ENCODE results near the gene HPS1.

Gene HPS1

DNA sequence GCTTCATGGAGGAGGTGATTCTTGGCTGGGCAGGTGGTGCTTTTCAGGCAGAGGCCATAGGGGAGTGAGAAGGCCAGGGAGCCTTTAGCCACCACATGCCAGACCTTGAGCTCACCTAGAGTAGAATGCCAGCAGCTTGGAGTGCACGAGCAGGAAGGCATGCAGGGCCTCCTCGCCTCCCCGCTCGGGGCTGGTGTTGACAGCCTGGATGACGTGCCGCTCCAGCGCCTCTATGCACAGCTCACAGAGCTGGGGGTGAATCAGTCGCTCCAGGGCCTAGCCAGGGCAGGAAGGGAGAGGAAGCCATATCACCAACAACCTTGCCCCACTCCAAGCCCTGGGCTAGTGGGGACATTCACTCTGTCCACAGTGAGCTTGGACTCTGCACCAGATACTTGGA, 15.7 kb downstream of the HPS1 start:
- no peak for DNase-seq

DNA sequence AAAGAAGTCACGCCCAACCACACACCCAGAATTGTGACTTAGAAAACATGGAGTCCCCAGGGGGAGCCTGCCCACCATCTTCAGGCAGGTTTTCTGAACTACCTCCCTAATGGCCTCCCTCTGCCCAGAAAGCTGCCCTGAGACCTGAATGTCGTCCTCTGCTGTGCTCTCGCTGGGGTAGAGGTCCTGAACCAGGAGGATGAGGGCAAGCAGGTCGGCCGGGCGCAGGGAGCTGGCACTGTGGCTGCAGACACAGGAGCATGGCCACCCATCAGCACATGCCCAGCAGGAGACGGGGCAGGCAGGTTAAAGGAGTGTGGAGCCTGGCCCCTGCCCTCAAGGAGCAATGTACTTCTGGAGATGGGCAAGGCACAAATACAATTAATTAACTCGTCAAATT, 16.3 kb downstream of the HPS1 start:
- DNase-seq, result no peak

DNA sequence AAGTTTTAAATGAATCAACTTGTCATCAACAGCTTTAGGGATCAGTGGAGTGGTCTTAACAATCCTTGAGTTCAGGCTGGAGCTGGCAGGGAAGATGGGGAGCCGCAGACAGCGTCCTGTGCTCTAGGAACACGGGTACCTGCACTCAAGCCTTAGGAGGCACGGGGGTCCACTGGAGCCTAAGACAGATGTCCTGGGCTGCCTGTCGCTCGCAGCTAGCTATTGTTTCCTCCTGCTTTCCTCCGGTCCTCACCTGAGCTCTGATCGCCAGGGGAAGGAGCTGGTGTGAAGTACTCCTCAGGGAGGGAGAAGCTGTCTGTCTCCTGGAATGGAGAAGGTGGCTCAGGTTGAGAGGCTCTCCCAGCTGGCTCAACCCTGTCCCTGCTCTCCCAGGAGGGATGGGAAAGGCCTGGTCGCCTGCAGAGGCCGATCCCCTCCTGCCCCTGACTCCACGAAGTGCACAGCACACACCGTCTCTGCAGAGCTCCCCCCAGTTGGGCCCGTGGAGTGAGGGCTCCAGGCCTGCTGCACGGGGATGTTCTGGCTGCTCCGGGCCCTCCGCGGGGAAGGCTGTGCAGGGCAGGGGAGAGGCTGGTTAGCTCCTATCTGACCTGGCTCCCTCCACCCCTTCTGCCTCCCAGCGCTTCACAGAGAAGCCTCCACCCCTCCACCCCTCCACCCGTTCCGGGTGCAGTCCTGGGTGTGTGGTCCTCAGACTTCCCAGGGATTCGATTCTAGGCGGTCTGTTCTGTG, 17.2 kb downstream of the HPS1 start:
- DNase-seq, result no peak

DNA sequence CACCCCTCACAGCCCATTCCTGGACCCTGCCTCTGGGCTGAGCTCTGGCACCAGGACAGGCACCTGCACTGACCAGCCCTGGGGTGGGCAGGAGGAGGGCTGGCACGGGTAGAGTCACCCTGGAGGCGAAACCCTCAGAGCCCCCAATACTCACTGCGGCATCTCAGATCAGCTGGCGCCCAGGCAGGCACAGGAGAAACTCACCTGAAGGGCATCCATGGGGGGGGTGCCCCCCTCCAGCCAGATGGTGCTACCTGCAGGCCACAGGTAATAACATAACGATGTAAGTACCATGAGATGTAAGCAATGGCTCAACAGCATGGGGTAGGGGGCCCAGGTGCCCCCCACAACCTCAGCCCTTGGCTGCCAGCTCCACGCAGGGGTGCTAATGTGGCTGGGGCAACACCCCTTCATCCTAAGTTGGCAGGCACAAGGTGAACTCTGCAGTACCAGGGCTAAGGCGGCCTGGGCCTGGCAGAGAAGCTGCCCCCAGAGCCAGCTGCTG, 19.7 kb downstream of the HPS1 start:
- DNase-seq, result no peak

- peak; percentile 6 for DNase-seq
Measured at GRCh38 chr10:98425511-98426352, 21.0 kb downstream of the HPS1 start.

DNA sequence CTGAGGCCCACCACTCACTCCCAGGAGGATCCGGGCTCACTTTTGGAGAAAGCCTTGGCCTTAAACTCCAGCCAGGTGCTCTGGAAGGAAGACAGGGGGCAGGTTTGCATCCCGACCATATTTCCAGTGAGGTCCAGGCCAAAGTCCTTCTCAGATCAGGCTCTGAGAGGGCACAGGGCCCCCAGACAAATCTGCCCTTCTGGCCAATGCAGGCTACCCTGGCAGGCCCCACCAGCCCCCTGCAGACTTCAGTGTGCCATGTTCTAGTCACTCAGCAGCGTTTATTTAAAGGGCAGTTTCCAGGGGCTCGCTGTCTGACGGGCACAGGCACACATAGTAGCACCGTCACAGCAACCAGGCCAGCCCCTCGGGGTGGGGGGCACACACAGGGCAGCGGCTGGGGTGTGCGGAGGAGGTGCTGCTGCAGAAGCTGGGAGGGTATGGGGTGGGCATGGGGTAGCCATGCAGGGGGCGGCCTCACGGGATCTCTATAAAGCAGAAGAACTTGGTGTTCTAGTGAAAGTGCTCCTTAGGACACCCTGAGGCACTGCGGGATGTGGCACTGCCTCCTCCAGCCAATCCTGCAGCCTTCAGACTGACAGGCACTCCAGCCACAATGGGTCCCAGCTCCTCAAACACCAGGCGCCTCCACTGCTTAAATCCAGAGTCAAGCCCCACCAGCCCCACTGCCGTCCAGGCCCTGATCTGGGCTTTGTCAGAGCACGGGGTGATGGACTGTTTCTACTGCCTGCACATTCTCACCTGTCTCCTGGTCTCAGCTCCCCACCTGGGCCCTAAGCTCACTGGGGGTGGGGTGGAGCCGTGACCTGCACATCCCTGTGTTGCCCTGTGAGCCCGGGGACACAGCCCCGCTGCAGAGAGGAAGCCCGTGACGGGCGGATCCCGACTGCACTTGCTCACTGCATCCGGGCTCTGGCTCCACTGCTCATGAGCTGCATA, 22.2 kb downstream of the HPS1 start:
- DNase-seq, result no peak

DNA sequence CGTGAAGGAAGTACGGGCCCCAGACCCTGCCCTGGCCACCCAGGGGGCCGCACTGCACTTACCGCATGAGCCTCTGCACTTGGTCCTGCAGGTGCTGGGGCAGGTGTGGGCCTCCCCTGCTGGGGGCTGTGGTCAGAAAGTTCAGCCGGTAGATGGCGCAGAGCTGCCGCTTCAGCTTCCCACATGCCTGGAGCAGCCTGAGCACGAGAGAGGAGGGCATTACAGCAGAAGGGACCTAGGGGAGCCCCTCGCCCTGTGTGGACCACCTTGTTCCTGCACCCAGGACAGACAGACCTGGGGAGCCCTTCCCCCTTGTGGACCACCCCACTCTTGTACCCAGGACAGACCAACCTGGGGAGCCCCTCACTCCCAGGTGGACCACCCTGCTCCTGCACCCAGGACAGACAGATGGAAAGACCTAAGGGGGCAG, 23.0 kb downstream of the HPS1 start:
- DNase-seq, result no peak

DNA sequence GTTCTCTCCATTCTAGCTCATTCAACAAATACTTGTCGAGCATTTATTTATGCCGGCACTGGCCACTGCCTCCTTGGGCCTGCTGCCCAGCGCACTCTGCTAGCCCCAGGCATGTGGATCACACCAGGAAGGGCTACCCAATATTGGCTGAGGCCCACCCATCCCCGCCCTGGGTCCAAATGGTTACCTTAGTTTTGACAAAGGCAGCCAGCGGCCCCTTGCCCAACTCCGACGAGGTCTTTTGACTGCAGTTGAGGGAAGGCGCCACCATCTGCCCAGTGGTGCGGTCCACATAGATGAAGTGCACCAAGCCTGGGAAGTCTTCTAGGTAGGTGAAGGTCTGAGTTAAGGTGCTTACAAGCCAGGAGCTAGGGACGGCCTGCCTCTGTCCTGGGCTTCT, 24.6 kb downstream of the HPS1 start:
- DNase-seq, result no peak

DNA sequence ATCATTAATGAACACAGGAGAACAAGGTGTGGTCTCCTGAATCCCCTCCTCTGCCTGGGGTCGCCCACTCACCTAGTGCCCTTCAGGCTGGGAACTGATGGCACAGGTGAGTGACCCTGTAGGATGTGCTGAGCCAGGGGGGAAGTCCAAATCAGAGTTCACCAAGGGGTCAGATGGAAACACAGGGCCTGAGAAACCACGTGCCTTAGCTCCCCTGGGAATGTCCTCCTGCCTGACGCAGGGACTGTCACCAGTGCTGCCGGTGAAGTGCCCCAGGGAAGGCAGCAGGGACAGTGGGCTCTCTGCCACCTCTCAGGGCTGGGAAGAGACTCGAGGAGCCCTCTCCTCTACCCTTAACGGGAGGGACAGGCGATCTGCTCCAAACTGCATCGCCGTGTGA, 25.9 kb downstream of the HPS1 start:
- no peak for DNase-seq

- no peak for DNase-seq
Measured at GRCh38 chr10:98419469-98420261, 27.1 kb downstream of the HPS1 start.

DNA sequence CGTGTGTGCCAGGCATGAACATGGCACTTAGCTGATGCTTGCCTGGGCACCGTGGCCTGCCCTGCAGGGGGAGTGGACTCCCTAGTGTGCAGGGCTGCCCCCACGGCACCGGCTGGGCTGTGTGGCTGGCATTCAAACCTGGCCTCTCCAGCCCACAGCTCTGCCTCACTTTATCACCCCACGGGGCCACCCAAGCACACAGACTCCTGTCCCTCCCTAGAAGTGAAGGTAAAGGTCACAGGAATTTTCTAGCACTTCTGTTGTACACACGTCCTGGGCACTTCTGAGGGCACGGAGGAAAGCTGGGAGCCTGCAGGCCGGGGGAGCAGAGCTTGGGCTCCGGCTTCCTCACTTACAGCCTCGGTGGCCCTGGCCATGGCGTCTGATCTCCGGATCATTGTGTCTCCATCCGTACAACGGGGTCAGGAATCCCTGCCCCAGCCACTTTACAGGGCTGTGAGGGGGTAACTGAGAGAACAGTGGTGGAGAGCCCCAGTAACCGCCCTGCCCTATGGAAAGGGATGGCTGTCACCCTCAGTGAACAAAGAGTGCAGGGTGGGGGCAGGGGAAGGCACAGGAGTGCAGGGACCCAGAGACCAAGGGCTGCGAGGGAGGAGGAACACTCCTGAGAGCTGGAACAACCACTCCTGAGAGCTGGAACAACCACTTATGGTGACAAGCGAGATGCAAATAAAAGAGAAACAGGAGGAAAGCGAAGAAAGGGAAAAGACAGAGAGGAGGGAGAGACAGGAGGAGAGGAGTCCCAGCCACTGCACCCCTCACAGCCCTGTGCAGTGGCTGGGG, 27.9 kb downstream of the HPS1 start:
- no peak for DNase-seq

DNA sequence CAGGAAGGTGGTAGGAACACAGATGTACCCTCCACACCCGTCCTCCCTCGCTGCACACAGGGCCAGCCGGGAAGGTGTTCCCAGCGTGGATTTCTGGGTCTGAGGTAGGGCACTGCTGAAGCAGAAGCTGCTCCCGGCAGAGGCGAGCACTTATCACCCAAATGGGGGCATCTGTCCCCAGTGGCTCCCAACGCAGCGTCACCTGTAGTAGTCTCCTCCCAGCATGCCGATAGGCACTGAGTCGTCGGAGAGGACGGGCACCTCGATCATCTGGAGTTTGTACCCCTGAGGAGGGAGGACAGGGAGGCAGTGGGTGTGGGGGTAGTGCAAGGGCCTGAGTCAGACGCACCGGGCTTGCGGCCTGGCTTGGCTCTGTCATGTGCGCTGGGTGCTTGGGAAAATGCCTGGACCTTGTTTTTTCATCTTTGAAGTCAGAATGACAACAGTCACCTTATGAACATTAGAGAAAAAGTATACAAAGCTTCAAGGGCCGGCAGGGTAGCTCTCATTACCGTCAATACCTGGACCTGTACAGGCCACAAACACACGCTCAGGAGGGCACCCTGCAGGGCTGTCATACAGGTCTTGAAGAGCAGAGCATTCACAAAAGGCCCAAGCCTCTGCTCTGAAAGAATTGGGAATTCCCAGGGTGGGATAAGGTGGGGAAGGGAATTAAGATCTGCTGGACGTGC, 28.6 kb downstream of the HPS1 start:
- DNase-seq, result no peak

- DNase-seq, result no peak
Measured at GRCh38 chr10:98417481-98417959, 29.2 kb downstream of the HPS1 start.

- no peak for DNase-seq
Measured at GRCh38 chr10:98416606-98417388, 29.9 kb downstream of the HPS1 start.

DNA sequence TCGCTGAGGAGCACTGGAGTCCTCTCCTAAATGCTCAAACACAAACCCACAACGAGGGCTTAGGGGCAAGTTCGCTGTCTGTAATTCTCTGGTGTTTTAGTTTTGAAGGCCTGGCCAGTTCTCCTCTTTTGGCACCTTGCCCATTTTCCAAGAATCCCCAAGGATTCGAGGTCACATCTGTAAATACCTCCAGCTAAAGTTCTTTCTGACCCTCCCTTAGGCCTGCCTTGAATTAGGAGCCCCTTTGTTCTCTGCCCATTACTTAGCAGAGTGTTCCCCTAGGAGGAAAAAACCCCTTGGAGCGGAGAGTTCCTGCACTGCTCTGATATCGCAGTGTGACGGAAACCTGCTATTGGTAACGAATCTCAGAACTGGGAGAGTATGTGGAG, 31.0 kb downstream of the HPS1 start:
- DNase-seq, result no peak

- DNase-seq, result peak; percentile 88
Measured at GRCh38 chr10:98414932-98415730, 31.6 kb downstream of the HPS1 start, which contains the start of gene PYROXD2. PYROXD2 (minus strand) TSS chr10:98415182; CDS start chr10:98415135, 47 bp downstream.

DNA sequence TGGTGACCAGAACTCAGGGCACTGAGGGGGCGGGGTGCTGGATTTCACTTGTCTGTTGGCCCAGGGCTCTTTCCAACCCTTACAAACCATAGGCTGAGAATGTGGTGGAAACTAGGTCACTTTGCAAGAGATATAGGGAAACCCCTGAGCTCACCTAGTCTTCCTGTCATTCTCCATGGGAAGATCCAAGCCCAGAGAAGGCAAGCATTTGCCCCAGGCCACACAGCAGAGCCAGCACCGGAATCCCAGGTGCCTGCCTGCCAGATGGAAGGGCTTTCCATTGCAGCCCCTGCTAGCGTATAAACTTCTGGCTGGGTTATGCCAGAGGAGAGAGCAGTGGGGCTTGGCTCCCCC, 32.2 kb downstream of the HPS1 start:
- no peak for DNase-seq

DNA sequence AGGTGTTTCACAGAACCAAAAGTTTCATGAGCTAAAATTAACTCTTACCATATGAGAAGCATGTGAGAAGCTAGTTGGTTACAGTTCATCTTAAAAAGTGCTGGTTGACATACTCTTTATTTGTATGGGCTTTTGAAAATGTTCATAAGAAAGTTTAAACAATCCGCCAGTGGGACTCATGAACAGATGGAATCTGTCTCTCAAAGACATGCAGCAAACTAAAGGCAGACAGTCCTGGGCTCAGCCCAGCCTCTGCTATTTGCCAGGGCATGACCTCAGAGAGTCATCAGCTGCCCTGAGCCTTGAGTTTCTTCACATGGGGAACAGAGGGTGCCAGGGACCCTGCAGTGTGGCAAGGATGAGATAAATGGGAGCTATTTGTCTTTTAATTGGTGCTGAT, 35.0 kb downstream of the HPS1 start:
- DNase-seq, result no peak

- DNase-seq, result no peak
Measured at GRCh38 chr10:98411166-98411565, 35.6 kb downstream of the HPS1 start.
